ENCODE data around the gene CPED1.

Gene CPED1

GRCh38 chr7:121195010-121195409, 206.5 kb downstream of the CPED1 start:
- no peak overlapping the region for H3K4me3 ChIP-seq (replicated peaks; ENCODE audit: low read depth, low read length)
- no peak for TF ChIP-seq CTCF (IDR thresholded peaks at IDR 0.05; ENCODE audit: low read depth, low read length, missing control alignments)
- DNase-seq (ENCODE audit: extremely low read depth, low read depth): no peak

- TF ChIP-seq CTCF (IDR thresholded peaks at IDR 0.05; ENCODE audit: low read depth, low read length, missing control alignments): no peak
- no peak for DNase-seq (ENCODE audit: extremely low read depth, low read depth)
Observed at GRCh38 chr7:121195874-121196273, 207.4 kb downstream of the CPED1 start.

GRCh38 chr7:121196286-121196685, 207.8 kb downstream of the CPED1 start:
- TF ChIP-seq CTCF (IDR thresholded peaks at IDR 0.05; ENCODE audit: low read depth, low read length, missing control alignments): no peak
- no peak for DNase-seq (ENCODE audit: extremely low read depth, low read depth)
- no peak overlapping the region for H3K4me3 ChIP-seq (replicated peaks; ENCODE audit: low read depth, low read length)

More at GRCh38 chr7:121195874-121196273, 207.4 kb downstream of the CPED1 start:
- H3K4me3 ChIP-seq (replicated peaks; ENCODE audit: low read depth, low read length): no peak overlapping the region

- no peak for DNase-seq (ENCODE audit: extremely low read depth, low read depth)
- TF ChIP-seq CTCF (IDR thresholded peaks at IDR 0.05; ENCODE audit: low read depth, low read length, missing control alignments): no peak
- H3K4me3 ChIP-seq (replicated peaks; ENCODE audit: low read depth, low read length): no peak overlapping the region
Observed at GRCh38 chr7:121197455-121197854, 208.9 kb downstream of the CPED1 start.

GRCh38 chr7:121198502-121198901, 210.0 kb downstream of the CPED1 start:
- no peak for DNase-seq (ENCODE audit: extremely low read depth, low read depth)
- no peak overlapping the region for H3K4me3 ChIP-seq (replicated peaks; ENCODE audit: low read depth, low read length)
- TF ChIP-seq CTCF (IDR thresholded peaks at IDR 0.05; ENCODE audit: low read depth, low read length, missing control alignments): no peak

- H3K4me3 ChIP-seq (replicated peaks; ENCODE audit: low read depth, low read length): no peak overlapping the region
- no peak for DNase-seq (ENCODE audit: extremely low read depth, low read depth)
- no peak for TF ChIP-seq CTCF (IDR thresholded peaks at IDR 0.05; ENCODE audit: low read depth, low read length, missing control alignments)
Observed at GRCh38 chr7:121202125-121202524, 213.6 kb downstream of the CPED1 start.

- no peak for DNase-seq (ENCODE audit: extremely low read depth, low read depth)
- TF ChIP-seq CTCF (IDR thresholded peaks at IDR 0.05; ENCODE audit: low read depth, low read length, missing control alignments): no peak
- H3K4me3 ChIP-seq (replicated peaks; ENCODE audit: low read depth, low read length): no peak overlapping the region
Observed at GRCh38 chr7:121202834-121203233, 214.3 kb downstream of the CPED1 start.

Data from HFF-Myc (cell line).